ENCODE measurements around the gene RANBP10. TPM values are rescaled to one million over a fixed set of nuclear protein-coding genes. Genes with fewer than 3 reads are reported as not detected.

RANBP10 gene
- total and polyA plus RNA-seq, 2 experiments from 2014 or later: 9.0 to 13.6 TPM

DNA sequence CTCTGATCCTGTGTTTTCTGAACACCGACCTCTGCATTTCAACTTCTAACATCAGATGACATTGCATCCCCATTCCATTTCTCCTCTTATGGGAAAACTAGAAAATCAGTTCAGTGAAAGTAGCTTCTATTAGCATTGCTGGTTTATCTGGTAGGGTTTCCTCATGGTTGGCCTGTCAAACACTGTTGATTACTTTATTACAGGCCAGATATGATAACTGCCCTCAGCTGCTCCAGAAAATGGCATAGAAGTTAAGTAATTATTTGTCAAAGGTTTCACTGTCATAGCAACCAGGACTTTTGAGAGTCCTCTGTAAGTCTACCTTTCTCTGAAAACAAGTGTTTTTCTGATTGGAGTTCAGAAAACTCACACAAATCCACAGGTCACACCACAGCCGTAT is 90.3 kb downstream of the RANBP10 start (continued):
- TF ChIP-seq, protein P1, sequence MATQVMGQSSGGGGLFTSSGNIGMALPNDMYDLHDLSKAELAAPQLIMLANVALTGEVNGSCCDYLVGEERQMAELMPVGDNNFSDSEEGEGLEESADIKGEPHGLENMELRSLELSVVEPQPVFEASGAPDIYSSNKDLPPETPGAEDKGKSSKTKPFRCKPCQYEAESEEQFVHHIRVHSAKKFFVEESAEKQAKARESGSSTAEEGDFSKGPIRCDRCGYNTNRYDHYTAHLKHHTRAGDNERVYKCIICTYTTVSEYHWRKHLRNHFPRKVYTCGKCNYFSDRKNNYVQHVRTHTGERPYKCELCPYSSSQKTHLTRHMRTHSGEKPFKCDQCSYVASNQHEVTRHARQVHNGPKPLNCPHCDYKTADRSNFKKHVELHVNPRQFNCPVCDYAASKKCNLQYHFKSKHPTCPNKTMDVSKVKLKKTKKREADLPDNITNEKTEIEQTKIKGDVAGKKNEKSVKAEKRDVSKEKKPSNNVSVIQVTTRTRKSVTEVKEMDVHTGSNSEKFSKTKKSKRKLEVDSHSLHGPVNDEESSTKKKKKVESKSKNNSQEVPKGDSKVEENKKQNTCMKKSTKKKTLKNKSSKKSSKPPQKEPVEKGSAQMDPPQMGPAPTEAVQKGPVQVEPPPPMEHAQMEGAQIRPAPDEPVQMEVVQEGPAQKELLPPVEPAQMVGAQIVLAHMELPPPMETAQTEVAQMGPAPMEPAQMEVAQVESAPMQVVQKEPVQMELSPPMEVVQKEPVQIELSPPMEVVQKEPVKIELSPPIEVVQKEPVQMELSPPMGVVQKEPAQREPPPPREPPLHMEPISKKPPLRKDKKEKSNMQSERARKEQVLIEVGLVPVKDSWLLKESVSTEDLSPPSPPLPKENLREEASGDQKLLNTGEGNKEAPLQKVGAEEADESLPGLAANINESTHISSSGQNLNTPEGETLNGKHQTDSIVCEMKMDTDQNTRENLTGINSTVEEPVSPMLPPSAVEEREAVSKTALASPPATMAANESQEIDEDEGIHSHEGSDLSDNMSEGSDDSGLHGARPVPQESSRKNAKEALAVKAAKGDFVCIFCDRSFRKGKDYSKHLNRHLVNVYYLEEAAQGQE (IDR thresholded peaks at IDR 0.05; ENCODE audit: unreplicated experiment): no peak
- TF ChIP-seq ZNF331 (CRISPR knock-in tag; IDR thresholded peaks at IDR 0.05; ENCODE audit: low read depth): no peak

DNA sequence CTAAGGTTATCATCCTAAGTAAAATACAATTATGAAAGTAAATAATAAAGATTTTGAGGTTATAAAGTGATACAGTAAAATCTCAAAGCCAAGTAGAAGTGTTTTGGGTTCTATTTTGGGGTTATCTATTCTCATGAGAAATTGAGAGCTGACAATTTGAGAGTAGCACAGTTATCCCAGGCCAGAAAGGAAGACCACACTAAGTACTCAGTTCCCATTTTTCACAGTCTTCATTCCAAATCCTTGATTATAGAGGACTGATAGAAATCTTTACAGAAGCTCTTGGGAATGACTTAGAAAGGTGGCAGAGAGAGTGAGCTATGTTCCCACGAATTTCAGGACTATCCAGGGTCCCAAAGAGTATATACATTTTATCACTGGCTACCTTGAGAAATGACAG is 91.8 kb downstream of the RANBP10 start:
- H3K4me1 Mint-ChIP-seq: peaks cover 24% of the 10 kb centered on the region
- H3K36me3 ChIP-seq (ENCODE audit: insufficient read depth): no peaks in the 10 kb centered on the region
- no peaks in the 10 kb centered on the region; the same call in 2 of the 3 replicates for H3K9me3 Mint-ChIP-seq
- no peak overlapping the region for H3K27ac Mint-ChIP-seq
- H3K27me3 Mint-ChIP-seq (ENCODE audit: insufficient read depth, low read depth, poor library complexity): peaks cover 6% of the 10 kb centered on the region
- H3K79me2 ChIP-seq (replicated peaks; ENCODE audit: insufficient read depth): peaks cover 85% of the 10 kb centered on the region
- no peak overlapping the region for H3K4me3 ChIP-seq
- H3K4me3 Mint-ChIP-seq: no peak overlapping the region
- H3K4me2 ChIP-seq: no peak overlapping the region
- DNase-seq (ENCODE audit: low spot score) (no peak), ATAC-seq (no peak)
- peaks cover 24% of the 10 kb centered on the region; the same call in 1 of the 2 replicates for H4K20me1 ChIP-seq (replicated peaks; ENCODE audit: insufficient read depth)
- 0 out of 2 replicates have a peak, but pooled peaks cover 9% of the 10 kb centered on the region for H3F3A ChIP-seq (replicated peaks; ENCODE audit: low read depth)
- no peak overlapping the region for H3K27ac ChIP-seq (ENCODE audit: low read depth)
- H2AFZ ChIP-seq: no peak overlapping the region
- no peaks in the 10 kb centered on the region for H3K9me2 ChIP-seq (ENCODE audit: insufficient read depth)
- H3K4me1 ChIP-seq (ENCODE audit: insufficient read depth): peaks cover 28% of the 10 kb centered on the region
- H3K27me3 ChIP-seq (ENCODE audit: insufficient read depth): no peaks in the 10 kb centered on the region
- H3K36me3 Mint-ChIP-seq (ENCODE audit: low read depth): peaks cover 7% of the 10 kb centered on the region; the same call in 1 of the 3 replicates
- TF ChIP-seq POLR2AphosphoS5 (IDR thresholded peaks at IDR 0.05; ENCODE audit: low read depth) (no peak), ZNF331 (CRISPR knock-in tag; IDR thresholded peaks at IDR 0.05; ENCODE audit: low read depth) (no peak), ZNF114 (CRISPR knock-in tag; IDR thresholded peaks at IDR 0.05) (no peak), EZH2 (IDR thresholded peaks at IDR 0.05; ENCODE audit: low read depth, unreplicated experiment) (no peak), JUNB (IDR thresholded peaks at IDR 0.05; ENCODE audit: unreplicated experiment) (no peak), CREB1 (CRISPR knock-in tag; IDR thresholded peaks at IDR 0.05; ENCODE audit: low read depth) (no peak), EZH2phosphoT487 (IDR thresholded peaks at IDR 0.05; ENCODE audit: unreplicated experiment) (no peak), NANOG (IDR thresholded peaks at IDR 0.05; ENCODE audit: borderline replicate concordance) (no peak), STAT1 (IDR thresholded peaks at IDR 0.05; ENCODE audit: unreplicated experiment) (no peak)
- TF ChIP-seq, protein P2, sequence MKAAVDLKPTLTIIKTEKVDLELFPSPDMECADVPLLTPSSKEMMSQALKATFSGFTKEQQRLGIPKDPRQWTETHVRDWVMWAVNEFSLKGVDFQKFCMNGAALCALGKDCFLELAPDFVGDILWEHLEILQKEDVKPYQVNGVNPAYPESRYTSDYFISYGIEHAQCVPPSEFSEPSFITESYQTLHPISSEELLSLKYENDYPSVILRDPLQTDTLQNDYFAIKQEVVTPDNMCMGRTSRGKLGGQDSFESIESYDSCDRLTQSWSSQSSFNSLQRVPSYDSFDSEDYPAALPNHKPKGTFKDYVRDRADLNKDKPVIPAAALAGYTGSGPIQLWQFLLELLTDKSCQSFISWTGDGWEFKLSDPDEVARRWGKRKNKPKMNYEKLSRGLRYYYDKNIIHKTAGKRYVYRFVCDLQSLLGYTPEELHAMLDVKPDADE (IDR thresholded peaks at IDR 0.05): no peak
- TF ChIP-seq, protein P1 (IDR thresholded peaks at IDR 0.05; ENCODE audit: unreplicated experiment): no peak
- TF ChIP-seq, protein P3, sequence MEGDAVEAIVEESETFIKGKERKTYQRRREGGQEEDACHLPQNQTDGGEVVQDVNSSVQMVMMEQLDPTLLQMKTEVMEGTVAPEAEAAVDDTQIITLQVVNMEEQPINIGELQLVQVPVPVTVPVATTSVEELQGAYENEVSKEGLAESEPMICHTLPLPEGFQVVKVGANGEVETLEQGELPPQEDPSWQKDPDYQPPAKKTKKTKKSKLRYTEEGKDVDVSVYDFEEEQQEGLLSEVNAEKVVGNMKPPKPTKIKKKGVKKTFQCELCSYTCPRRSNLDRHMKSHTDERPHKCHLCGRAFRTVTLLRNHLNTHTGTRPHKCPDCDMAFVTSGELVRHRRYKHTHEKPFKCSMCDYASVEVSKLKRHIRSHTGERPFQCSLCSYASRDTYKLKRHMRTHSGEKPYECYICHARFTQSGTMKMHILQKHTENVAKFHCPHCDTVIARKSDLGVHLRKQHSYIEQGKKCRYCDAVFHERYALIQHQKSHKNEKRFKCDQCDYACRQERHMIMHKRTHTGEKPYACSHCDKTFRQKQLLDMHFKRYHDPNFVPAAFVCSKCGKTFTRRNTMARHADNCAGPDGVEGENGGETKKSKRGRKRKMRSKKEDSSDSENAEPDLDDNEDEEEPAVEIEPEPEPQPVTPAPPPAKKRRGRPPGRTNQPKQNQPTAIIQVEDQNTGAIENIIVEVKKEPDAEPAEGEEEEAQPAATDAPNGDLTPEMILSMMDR (conservative IDR thresholded peaks at IDR 0.05; ENCODE audit: low read depth in 2 of 2): no peak
